Loucy (cell line): Measurements from ENCODE around the gene TNFRSF19.

Experiments used
- H2AFZ ChIP-seq: fragments of 200-600 bp; sonication (generic); 2 replicates; pipeline ENCODE4 v1.6.0; 2016; ENCODE audit warnings: antibody characterized with exemption, mild to moderate bottlenecking, low read length, moderate library complexity
- H3F3A ChIP-seq: fragments of 200-600 bp; 2 replicates; pipeline ENCODE4 v1.6.0; 2016; ENCODE audit warnings: antibody characterized with exemption, low read depth, mild to moderate bottlenecking
- H3K27me3 ChIP-seq: fragments of 200-600 bp; sonication (generic); 2 replicates; pipeline ENCODE4 v1.6.1; 2014; ENCODE audit warnings: low read length, mild to moderate bottlenecking; ENCODE audit not compliant: insufficient read depth, poor library complexity, severe bottlenecking
- H3K36me3 ChIP-seq: fragments of 200-600 bp; sonication (generic); 2 replicates; pipeline ENCODE4 v1.6.1; 2016; ENCODE audit warnings: low read length; ENCODE audit not compliant: insufficient read depth
- H3K4me1 ChIP-seq: fragments of 200-600 bp; sonication (generic); 2 replicates; pipeline ENCODE4 v1.5.1; 2014; ENCODE audit warnings: low read length, mild to moderate bottlenecking; ENCODE audit not compliant: insufficient read depth, poor library complexity, severe bottlenecking
- H3K4me2 ChIP-seq: fragments of 200-600 bp; sonication (generic); 2 replicates; pipeline ENCODE4 v1.6.0; 2014; ENCODE audit warnings: antibody characterized with exemption, low read length, low read depth, mild to moderate bottlenecking; ENCODE audit not compliant: poor library complexity, severe bottlenecking
- H3K4me3 ChIP-seq: fragments of 200-600 bp; sonication (generic); 2 replicates; pipeline ENCODE4 v1.5.1; 2014; ENCODE audit warnings: low read length, mild to moderate bottlenecking, mixed read lengths; ENCODE audit not compliant: poor library complexity, severe bottlenecking
- H3K79me2 ChIP-seq: fragments of 200-600 bp; sonication (generic); 2 replicates; pipeline ENCODE4 v1.6.1; 2014; ENCODE audit warnings: low read length; ENCODE audit not compliant: insufficient read depth
- H3K9ac ChIP-seq: fragments of 200-600 bp; sonication (generic); 2 replicates; pipeline ENCODE4 v1.6.0; 2014; ENCODE audit warnings: mild to moderate bottlenecking, low read depth, low read length, moderate library complexity; ENCODE audit not compliant: poor library complexity, severe bottlenecking
- H3K9me2 ChIP-seq: fragments of 200-600 bp; sonication (generic); replicated peaks from 2 replicates; pipeline ENCODE4 v1.6.1; 2016; ENCODE audit warnings: low read depth, low read length, mixed read lengths
- H3K9me3 ChIP-seq: fragments of 200-600 bp; sonication (generic); 2 replicates; pipeline ENCODE4 v1.6.1; 2014; ENCODE audit warnings: mild to moderate bottlenecking, antibody characterized with exemption, low read length, low read depth; ENCODE audit not compliant: insufficient read depth
- H4K20me1 ChIP-seq: fragments of 200-600 bp; sonication (generic); 2 replicates; pipeline ENCODE4 v1.6.0; 2014; ENCODE audit warnings: antibody characterized with exemption, low read length, mild to moderate bottlenecking; ENCODE audit not compliant: insufficient read depth, poor library complexity, severe bottlenecking
- EZH2phosphoT487 ChIP-seq: fragments of 200-600 bp; IDR thresholded peaks from 2 replicates; pipeline ENCODE4 v1.6.1; 2018; ENCODE audit warnings: antibody characterized with exemption, mild to moderate bottlenecking, moderate library complexity, borderline replicate concordance
- TF ChIP-seq, protein P1 (sequence below): fragments of 200-600 bp; sonication (generic); conservative IDR thresholded peaks from 2 replicates; pipeline ENCODE4 v1.5.1; 2014; ENCODE audit warnings: mild to moderate bottlenecking, antibody characterized with exemption, low read length

The TNFRSF19 gene

DNA sequence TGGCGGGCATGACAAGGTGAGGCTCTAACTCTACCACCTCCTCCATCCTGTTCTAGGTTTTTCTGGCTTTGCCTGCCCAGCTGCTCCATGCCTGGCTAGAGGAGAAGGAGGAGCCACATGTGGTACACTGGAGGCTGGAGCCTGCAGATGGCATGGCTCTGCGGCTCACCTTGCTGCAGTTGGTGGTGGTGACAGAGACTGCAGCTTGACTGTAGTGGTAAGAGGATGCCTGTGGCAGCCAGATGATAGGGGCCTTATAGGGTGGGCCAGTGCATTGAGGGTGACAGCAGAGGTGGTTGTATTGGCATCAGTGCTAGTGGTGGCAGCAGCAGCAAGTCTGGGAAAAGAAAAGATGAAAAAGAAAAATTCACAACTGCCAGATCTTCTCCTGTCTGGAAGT lies 146.2 kb downstream of the TNFRSF19 start:
- Histone ChIP-seq H3K4me1 (peaks cover 12% of the 10 kb centered on the region), H3K36me3 (no peaks in the 10 kb centered on the region), H2AFZ (no peak overlapping the region), H3K9me2 (no peaks in the 10 kb centered on the region), H3K27me3 (no peaks in the 10 kb centered on the region), H3K79me2 (no peaks in the 10 kb centered on the region), H3F3A (no peaks in the 10 kb centered on the region), H3K4me2 (no peak overlapping the region), H3K9me3 (no peaks in the 10 kb centered on the region), H3K9ac (no peak overlapping the region), H4K20me1 (no peaks in the 10 kb centered on the region), H3K4me3 (no peak overlapping the region)
- TF ChIP-seq, protein P1, sequence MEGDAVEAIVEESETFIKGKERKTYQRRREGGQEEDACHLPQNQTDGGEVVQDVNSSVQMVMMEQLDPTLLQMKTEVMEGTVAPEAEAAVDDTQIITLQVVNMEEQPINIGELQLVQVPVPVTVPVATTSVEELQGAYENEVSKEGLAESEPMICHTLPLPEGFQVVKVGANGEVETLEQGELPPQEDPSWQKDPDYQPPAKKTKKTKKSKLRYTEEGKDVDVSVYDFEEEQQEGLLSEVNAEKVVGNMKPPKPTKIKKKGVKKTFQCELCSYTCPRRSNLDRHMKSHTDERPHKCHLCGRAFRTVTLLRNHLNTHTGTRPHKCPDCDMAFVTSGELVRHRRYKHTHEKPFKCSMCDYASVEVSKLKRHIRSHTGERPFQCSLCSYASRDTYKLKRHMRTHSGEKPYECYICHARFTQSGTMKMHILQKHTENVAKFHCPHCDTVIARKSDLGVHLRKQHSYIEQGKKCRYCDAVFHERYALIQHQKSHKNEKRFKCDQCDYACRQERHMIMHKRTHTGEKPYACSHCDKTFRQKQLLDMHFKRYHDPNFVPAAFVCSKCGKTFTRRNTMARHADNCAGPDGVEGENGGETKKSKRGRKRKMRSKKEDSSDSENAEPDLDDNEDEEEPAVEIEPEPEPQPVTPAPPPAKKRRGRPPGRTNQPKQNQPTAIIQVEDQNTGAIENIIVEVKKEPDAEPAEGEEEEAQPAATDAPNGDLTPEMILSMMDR = no peak
- TF ChIP-seq EZH2phosphoT487 = no peak

DNA sequence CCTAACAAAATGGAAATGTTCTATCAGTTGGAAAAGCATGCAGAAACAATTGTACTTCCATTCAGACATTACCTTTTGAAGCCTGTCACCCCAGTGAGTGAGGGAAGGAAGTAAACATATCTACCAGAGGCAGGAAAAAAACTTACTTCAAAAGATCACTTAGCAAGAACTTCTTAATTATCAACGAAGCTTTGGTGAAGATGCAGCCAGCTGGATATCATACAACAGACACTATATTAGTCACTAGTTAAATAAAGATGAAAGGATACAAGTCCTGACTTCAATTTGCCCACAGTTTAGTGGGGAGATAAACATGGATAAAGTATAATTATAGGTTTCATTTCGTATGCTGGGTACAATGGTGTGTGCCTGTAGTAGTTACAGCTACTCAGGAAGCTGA lies 148.8 kb downstream of the TNFRSF19 start:
- H3K27me3 ChIP-seq = no peaks in the 10 kb centered on the region
- H2AFZ ChIP-seq = peak overlapping the region; percentile 15
- no peaks in the 10 kb centered on the region for H3K9me3 ChIP-seq
- no peak overlapping the region for H3K9ac ChIP-seq
- peak overlapping the region; percentile 3 for H3K4me2 ChIP-seq
- no peak overlapping the region for H3K4me3 ChIP-seq
- H3F3A ChIP-seq = no peaks in the 10 kb centered on the region
- no peaks in the 10 kb centered on the region for H3K79me2 ChIP-seq
- no peaks in the 10 kb centered on the region for H3K9me2 ChIP-seq
- no peaks in the 10 kb centered on the region for H3K36me3 ChIP-seq
- TF ChIP-seq EZH2phosphoT487 = no peak
- TF ChIP-seq, protein P1 = no peak
- peaks cover 12% of the 10 kb centered on the region for H3K4me1 ChIP-seq
- H4K20me1 ChIP-seq = no peaks in the 10 kb centered on the region

DNA sequence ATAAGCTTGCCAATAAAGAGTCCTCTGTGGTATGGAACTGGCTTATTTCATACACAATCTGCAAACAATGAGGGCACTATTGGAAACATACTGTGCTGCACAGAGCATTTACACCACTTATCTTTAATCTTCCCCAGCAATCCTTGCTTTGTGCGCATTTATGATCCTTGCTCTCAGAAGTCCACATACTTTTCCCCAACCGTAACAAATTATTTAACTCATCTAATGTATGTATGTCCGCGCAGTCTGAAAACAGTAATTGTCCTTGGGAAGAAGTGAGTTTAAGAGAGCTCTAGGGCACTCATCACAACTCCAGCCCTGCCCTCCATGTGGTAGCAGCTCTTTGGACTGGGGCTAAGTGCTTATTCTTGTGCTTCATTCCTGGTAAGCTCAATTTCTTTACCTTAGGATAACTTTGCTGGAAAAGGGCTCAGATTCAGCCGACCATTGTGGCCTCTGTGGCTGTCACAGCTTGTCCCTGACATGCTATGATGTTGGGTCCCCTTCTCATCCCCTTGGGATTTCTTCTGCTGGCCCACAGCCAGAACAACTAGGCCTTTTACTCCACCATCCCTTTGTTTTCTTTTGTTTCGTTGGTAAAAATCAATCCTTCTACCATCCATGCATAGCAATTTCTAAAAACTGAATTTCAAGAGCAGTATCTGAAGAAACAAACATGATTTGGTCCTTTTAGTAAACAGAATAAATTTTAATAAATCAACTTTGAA lies 152.7 kb downstream of the TNFRSF19 start:
- Histone ChIP-seq H3K36me3 (no peaks in the 10 kb centered on the region), H3K9me2 (no peaks in the 10 kb centered on the region), H3K4me2 (no peak overlapping the region), H3F3A (no peaks in the 10 kb centered on the region), H3K9ac (no peak overlapping the region), H3K4me3 (no peak overlapping the region), H3K4me1 (peaks cover 12% of the 10 kb centered on the region), H3K27me3 (no peaks in the 10 kb centered on the region), H3K9me3 (no peaks in the 10 kb centered on the region), H3K79me2 (no peaks in the 10 kb centered on the region), H2AFZ (no peak overlapping the region), H4K20me1 (no peaks in the 10 kb centered on the region)
- TF ChIP-seq, protein P1 = no peak
- no peak for TF ChIP-seq EZH2phosphoT487
